HG03354 (cell line): ENCODE data around the gene VPS13A.
"Not testable (repeated sequence)": the region's sequence is repeated elsewhere in the genome, so short reads cannot be mapped to it uniquely, and the experiment has no call there.

Experiments
- ATAC-seq: cut with Tn5 transposase; IDR thresholded peaks from one replicate; pipeline ENCODE4 v1.9.1; 2021; ENCODE audit warnings: mild to moderate bottlenecking; ENCODE audit not compliant: unreplicated experiment, poor library complexity, severe bottlenecking

VPS13A gene

GRCh38 chr9:77283991-77284390 is 106.7 kb downstream of the VPS13A start:
- ATAC-seq, result no peak

GRCh38 chr9:77284616-77285015 is 107.3 kb downstream of the VPS13A start:
- ATAC-seq, result no peak

- no peak for ATAC-seq
These were observed 113.0 kb downstream of the VPS13A start for GRCh38 chr9:77290373-77290772.

- ATAC-seq, result no peak
These were observed 114.4 kb downstream of the VPS13A start for GRCh38 chr9:77291714-77292113.

- ATAC-seq, result no peak
These were observed 116.6 kb downstream of the VPS13A start for GRCh38 chr9:77293949-77294348.

GRCh38 chr9:77304543-77304942 is 127.2 kb downstream of the VPS13A start:
- ATAC-seq, result peak; percentile 74

GRCh38 chr9:77305622-77306400 is 128.5 kb downstream of the VPS13A start:
- ATAC-seq, result no peak

- ATAC-seq, result no peak
These were observed 129.8 kb downstream of the VPS13A start for GRCh38 chr9:77307166-77307565.

GRCh38 chr9:77316058-77316457 is 138.7 kb downstream of the VPS13A start:
- no peak for ATAC-seq

GRCh38 chr9:77325058-77325457 is 147.7 kb downstream of the VPS13A start:
- no peak for ATAC-seq

- no peak for ATAC-seq
These were observed 150.8 kb downstream of the VPS13A start for GRCh38 chr9:77328102-77328501.

GRCh38 chr9:77370064-77370463 is 192.7 kb downstream of the VPS13A start:
- no peak for ATAC-seq

- ATAC-seq, result no peak
These were observed 196.9 kb downstream of the VPS13A start for GRCh38 chr9:77374266-77374665.

GRCh38 chr9:77375956-77376532 is 198.7 kb downstream of the VPS13A start:
- no peak for ATAC-seq

- ATAC-seq, result no peak
These were observed 207.1 kb downstream of the VPS13A start for GRCh38 chr9:77384406-77384805.

- no peak for ATAC-seq
These were observed 208.9 kb downstream of the VPS13A start for GRCh38 chr9:77386187-77386586.

- ATAC-seq, result no peak
These were observed 214.5 kb downstream of the VPS13A start for GRCh38 chr9:77391834-77392233.

- no peak for ATAC-seq
These were observed 215.0 kb downstream of the VPS13A start for GRCh38 chr9:77392328-77392727.

- not testable (repeated sequence) for ATAC-seq
These were observed 221.2 kb downstream of the VPS13A start for GRCh38 chr9:77398581-77398980.

- no peak for ATAC-seq
These were observed 222.6 kb downstream of the VPS13A start for GRCh38 chr9:77399964-77400363.

GRCh38 chr9:77402286-77402685 is 225.0 kb downstream of the VPS13A start:
- ATAC-seq, result no peak
